Spleen (tissue), 11 donors: ENCODE results near the gene PERM1. TPM values are rescaled to one million over a fixed set of nuclear protein-coding genes. Genes with fewer than 3 reads are reported as not detected.

Source experiments
- DNase-seq: peaks from one replicate; pipeline ENCODE4 v3.0.0-alpha.2; 2020
- H3K27ac ChIP-seq, 8 donors: fragments of 200-600 bp; sonication (generic) in 7 of 8; 1 replicate in 4 of 8; 2 replicates in 4 of 8; pipeline versions ENCODE4 v1.5.0 to v1.8.0; 2016 to 2021; ENCODE audit warnings: inconsistent platforms in 4 of 8, mild to moderate bottlenecking in 4 of 8, moderate library complexity in 1 of 8
- H3K27me3 ChIP-seq, 7 donors: fragments of 200-600 bp; sonication (generic) in 6 of 7; replicated peaks in 1 of 7; 1 replicate in 4 of 7; 2 replicates in 3 of 7; pipeline versions ENCODE4 v1.5.0 to v1.8.0; 2016 to 2021; ENCODE audit warnings: inconsistent platforms in 3 of 7, mild to moderate bottlenecking in 1 of 7
- H3K36me3 ChIP-seq, 6 donors: fragments of 200-600 bp; sonication (generic) in 5 of 6; 1 replicate in 4 of 6; 2 replicates in 2 of 6; pipeline versions ENCODE4 v1.5.0 to v1.8.0; 2016 to 2021; ENCODE audit warnings: inconsistent platforms in 2 of 6
- H3K4me1 ChIP-seq, 6 donors: fragments of 200-600 bp; sonication (generic) in 5 of 6; 1 replicate in 3 of 6; 2 replicates in 3 of 6; pipeline versions ENCODE4 v1.5.0 to v1.8.0; 2016 to 2021; ENCODE audit warnings: inconsistent platforms in 3 of 6
- H3K4me3 ChIP-seq, 8 donors: fragments of 200-600 bp; sonication (generic) in 7 of 8; 1 replicate in 4 of 8; 2 replicates in 4 of 8; pipeline versions ENCODE4 v1.5.0 to v1.8.0; 2016 to 2021; ENCODE audit warnings: inconsistent platforms in 4 of 8, mild to moderate bottlenecking in 4 of 8, moderate library complexity in 2 of 8
- H3K9me3 ChIP-seq, 8 donors: fragments of 200-600 bp; sonication (generic) in 7 of 8; 1 replicate in 4 of 8; 2 replicates in 4 of 8; pipeline versions ENCODE4 v1.5.0 to v1.8.0; 2016 to 2021; ENCODE audit warnings: inconsistent platforms in 4 of 8
- POLR2A ChIP-seq, 3 donors: fragments of 450-650 bp; IDR thresholded peaks; one replicate each; pipeline ENCODE4 v1.5.1; 2017; ENCODE audit warnings: antibody characterized with exemption in 3 of 3, mild to moderate bottlenecking in 1 of 3
- POLR2AphosphoS5 ChIP-seq, 3 donors: sonication (generic); formaldehyde crosslinking; IDR thresholded peaks; one replicate each; pipeline ENCODE4 v1.5.1; 2017; ENCODE audit warnings: antibody characterized with exemption in 3 of 3
- WGBS, 5 donors: extraction: QIAGEN DNeasy Blood & Tissue Kit in 3 of 5; methylation state at CpG; one replicate each; pipeline versions ENCODE4 v1.1.5 to v1.1.7; 2013 to 2018; 5-methylcytosine and 5-hydroxymethylcytosine counted together
- intact Hi-C: fragments of 100-400 bp; cut with DNase I; formaldehyde crosslinking; loops from one replicate; pipeline ENCODE4 v1.15.0; 2023; ENCODE audit warnings: low total_unique reads
- polyA plus RNA-seq, 3 donors: library from polyadenylated mRNA; stranded (reverse); fragments of 200-250 nt; gene quantifications; one replicate each; pipeline ENCODE4 v1.2.1, GENCODE V29; 2013
- total RNA-seq, 7 donors: library from RNA; depleted of rRNA in 3 of 7; stranded (reverse); fragments of >200 nt in 3 of 7; fragmentation: NEBNext Ultra II Directional in 4 of 7; extraction: Animal tissue kit (Norgen Biotek cat#: 25700) in 4 of 7; gene quantifications; one replicate each; pipeline versions ENCODE4 v1.1.0 to v1.2.1, GENCODE V29; 2016 to 2021
- TF ChIP-seq, protein P1 (sequence below), 11 experiments: fragments of 200-600 bp in 7 of 11; fragments of 450-650 bp in 4 of 11; sonication (generic) in 4 of 11; IDR thresholded peaks in 8 of 11; conservative IDR thresholded peaks in 3 of 11; 1 replicate in 7 of 11; 2 replicates in 4 of 11; pipeline versions ENCODE4 v1.4.0 to v1.8.0; 2016 to 2021; ENCODE audit warnings: antibody characterized with exemption in 11 of 11, inconsistent platforms in 4 of 11, mild to moderate bottlenecking in 1 of 11
- donor health status: healthy with polysubstance abuse.
- donor health status: DM: no; HTN: no; CAD: no; lungs with moderate emphysema.
- donor health status: DM: no; HTN: no; CAD: no.
- donor health status: Bipolar disorder and iron deficiency.
- donor health status: healthy.
- donor health status: DM: no; HTN: no; CAD: no.
- donor health status: DM: yes; HTN: yes; CAD: no.

The PERM1 gene
- total and polyA plus RNA-seq, 10 donors, result 0.20 to 0.85 (median 0.50) TPM; not detected in 4

DNA sequence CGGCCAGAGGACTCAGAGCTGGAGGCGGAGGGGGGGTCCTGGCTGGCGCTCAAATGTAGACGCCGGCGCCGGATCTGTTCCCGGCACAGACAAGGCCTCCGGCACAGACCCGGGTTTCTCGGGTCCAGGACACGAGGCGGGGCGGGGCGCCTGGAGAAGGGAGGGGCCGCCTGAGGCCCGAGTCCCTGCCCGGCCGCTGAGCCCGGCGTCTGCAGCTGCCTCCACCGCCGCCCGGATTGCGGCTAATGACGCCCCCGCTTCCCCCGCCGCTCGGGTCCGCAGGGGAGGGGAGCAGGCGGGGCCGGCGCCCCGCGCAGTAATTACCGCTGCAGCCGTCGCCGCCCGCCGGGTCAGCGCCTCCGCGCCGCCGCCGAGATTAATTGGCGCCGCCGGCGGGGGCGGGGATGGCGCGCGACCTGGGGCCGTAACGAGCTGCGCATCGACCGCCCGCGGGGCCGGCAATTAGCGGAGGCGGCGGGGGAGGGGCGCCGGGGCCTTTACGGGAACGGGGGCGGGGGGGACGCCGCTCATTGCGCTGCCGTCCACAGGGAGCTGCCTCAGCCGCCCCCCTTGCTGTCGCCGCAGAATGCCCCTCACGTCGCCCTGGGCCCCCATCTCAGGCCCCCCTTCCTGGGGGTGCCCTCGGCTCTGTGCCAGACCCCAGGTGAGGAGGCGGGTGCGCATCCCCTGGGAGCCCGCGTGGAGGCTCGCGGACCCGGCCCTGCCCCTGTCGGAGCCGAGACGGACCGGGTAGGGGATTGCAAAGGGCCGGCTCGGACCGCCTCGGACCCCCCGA, 40.1 kb downstream of the PERM1 start:
- H3K9me3 ChIP-seq, result no peaks in the 10 kb centered on the region
- H3K27ac ChIP-seq, result peak overlapping the region in 7 of 8 donors; percentile 41 to 85 (median 82)
- DNase-seq, result no peak
- WGBS, 5 donors, result 0 to 1% (median 1%) methylated on average over 30 to 98 of the region's 98 CpGs
- peaks cover 21 to 86% (median 53%) of the 10 kb centered on the region in 6 donors for H3K4me1 ChIP-seq
- H3K4me3 ChIP-seq, result peak overlapping the region; percentile 20 to 70 (median 40)
- peaks cover 2 to 33% (median 28%) of the 10 kb centered on the region in 6 donors for H3K36me3 ChIP-seq
- intact Hi-C loops, result no loop called here
- TF ChIP-seq, protein P1, sequence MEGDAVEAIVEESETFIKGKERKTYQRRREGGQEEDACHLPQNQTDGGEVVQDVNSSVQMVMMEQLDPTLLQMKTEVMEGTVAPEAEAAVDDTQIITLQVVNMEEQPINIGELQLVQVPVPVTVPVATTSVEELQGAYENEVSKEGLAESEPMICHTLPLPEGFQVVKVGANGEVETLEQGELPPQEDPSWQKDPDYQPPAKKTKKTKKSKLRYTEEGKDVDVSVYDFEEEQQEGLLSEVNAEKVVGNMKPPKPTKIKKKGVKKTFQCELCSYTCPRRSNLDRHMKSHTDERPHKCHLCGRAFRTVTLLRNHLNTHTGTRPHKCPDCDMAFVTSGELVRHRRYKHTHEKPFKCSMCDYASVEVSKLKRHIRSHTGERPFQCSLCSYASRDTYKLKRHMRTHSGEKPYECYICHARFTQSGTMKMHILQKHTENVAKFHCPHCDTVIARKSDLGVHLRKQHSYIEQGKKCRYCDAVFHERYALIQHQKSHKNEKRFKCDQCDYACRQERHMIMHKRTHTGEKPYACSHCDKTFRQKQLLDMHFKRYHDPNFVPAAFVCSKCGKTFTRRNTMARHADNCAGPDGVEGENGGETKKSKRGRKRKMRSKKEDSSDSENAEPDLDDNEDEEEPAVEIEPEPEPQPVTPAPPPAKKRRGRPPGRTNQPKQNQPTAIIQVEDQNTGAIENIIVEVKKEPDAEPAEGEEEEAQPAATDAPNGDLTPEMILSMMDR (IDR thresholded peaks at IDR 0.05 in 8 of 11, conservative IDR thresholded peaks at IDR 0.05 in 3 of 11), result no peak
- TF ChIP-seq POLR2AphosphoS5 (IDR thresholded peaks at IDR 0.05) (peak in 2 of 3 donors; percentile 58 to 65), POLR2A (IDR thresholded peaks at IDR 0.05) (no peak)
- H3K27me3 ChIP-seq, result peaks cover 11 to 72% (median 62%) of the 10 kb centered on the region in 7 donors

DNA sequence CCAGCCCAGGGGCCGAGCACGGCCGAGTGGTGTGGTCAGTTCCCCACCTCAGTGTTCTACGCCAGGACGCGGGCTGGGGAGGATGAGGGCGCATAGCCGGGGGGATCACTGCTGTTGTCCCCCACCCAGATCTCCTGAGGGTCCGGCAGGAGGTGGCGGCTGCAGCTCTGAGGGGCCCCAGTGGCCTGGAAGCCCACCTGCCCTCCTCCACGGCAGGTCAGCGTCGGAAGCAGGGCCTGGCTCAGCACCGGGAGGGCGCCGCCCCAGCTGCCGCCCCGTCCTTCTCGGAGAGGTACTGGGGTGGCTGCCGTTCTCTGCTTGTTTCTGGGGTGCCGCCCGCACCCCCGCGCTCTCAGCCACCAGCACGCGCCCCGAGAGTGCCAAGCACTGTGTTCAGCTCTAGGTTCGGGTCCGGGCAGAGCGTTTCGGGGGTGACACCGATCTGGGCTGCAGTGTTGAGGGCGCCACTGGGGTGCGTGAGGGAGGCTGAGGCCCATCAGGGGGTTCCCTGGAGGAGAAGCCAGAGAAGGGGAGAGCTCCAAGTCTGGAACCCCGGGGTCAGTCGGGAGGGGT, 40.8 kb downstream of the PERM1 start:
- peaks cover 21 to 81% (median 53%) of the 10 kb centered on the region in 6 donors for H3K4me1 ChIP-seq
- H3K4me3 ChIP-seq, result peak overlapping the region; percentile 16 to 70 (median 40)
- H3K9me3 ChIP-seq, result no peaks in the 10 kb centered on the region
- peaks cover 0 to 26% (median 21%) of the 10 kb centered on the region in 6 donors for H3K36me3 ChIP-seq
- intact Hi-C loops, result no loop called here
- WGBS, 5 donors, result 0 to 4% (median 3%) methylated on average over 2 to 36 of the region's 36 CpGs
- H3K27me3 ChIP-seq, result peaks cover 11 to 79% (median 68%) of the 10 kb centered on the region in 7 donors
- DNase-seq, result no peak
- H3K27ac ChIP-seq, result peak overlapping the region in 7 of 8 donors; percentile 41 to 85 (median 82)
- TF ChIP-seq, protein P1 (IDR thresholded peaks at IDR 0.05 in 8 of 11, conservative IDR thresholded peaks at IDR 0.05 in 3 of 11), result no peak
- TF ChIP-seq POLR2AphosphoS5 (IDR thresholded peaks at IDR 0.05) (no peak), POLR2A (IDR thresholded peaks at IDR 0.05) (no peak)

DNA sequence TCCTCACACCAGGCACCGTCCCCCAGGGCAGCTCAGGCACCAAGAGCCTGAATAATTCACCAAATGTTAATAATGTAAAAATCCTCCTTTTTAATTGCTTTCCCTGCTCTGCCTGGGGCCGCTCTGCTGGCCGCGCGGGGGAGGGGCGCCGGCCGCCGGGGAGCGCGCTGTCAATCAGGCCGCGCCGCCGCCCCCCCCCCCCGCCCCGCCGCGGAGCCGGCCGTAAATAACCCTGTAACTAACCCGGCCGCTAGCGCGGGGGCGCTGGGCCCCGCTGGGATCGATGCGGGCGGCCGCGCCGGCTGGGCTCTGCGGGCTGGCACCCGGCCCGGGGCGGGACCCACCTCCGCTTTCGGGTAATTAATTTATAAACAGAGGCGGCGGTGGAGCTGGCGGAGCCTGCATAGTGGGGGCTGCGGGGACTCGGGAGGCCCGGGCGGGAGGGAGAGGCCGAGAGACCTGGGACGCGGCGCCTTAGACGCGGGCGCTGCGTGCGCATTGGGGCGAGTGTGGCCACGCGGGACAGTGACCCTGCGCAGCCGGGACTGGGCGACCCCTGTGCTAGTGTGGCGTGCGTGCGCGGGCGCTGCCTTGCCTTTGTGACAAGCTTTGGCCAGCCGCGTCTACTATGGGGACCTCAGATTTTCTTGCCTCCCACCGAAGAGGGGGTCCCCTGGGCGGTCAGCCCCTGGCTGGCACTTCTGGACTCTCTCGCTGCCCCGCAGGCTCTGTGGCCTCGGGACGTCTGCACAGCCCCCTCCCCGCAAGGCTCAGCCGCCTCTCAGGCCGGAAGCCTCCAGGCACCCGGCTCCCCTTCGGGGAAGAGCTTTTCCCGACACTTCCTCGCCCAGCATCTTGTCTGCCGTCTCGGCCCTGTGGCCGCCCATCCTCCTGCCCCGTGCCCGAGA, 41.5 kb downstream of the PERM1 start:
- Histone ChIP-seq H3K4me1 (peaks cover 21 to 82% (median 54%) of the 10 kb centered on the region in 6 donors), H3K9me3 (no peaks in the 10 kb centered on the region), H3K4me3 (peak overlapping the region; percentile 13 to 70 (median 40)), H3K27me3 (peaks cover 11 to 87% (median 75%) of the 10 kb centered on the region in 7 donors), H3K36me3 (peaks cover 0 to 19% (median 14%) of the 10 kb centered on the region in 6 donors), H3K27ac (peak overlapping the region in 7 of 8 donors; percentile 41 to 85 (median 82))
- intact Hi-C loops, result no loop called here
- WGBS, 5 donors, result 0 to 1% (median 1%) methylated on average over 32 to 86 of the region's 86 CpGs
- TF ChIP-seq POLR2A (IDR thresholded peaks at IDR 0.05), result no peak
- TF ChIP-seq POLR2AphosphoS5 (IDR thresholded peaks at IDR 0.05), result peak in 1 of 3 donors; percentile 39
- no peak for DNase-seq

DNA sequence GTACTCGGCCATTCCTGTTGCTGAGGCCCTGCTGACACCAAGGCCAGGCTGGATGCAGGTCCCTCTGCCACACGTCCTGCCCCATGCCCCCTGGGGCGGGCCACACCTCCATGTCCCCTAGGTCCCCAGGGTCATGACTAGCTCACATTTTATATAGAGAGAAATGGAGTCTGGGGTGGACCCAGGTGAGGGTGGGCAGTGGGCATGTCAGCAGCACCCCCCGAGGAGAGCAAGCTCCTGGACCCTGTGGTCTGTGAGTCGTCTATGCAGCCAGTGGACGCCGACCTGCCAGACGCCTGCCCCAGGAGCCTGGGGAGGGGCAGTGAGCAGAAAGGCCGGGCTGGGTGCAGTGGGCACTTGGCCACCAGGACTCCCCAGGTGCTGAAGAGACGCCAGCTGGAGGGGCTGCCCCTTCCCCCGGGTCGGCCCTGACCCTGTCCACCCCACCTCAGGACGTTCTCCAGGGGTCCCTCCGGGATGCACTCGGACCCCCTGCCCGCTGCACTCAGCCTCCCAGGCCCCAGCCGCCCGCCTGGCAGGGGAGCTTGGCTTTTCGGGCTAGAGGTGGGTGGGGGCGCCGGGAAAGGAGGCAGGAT, 42.3 kb downstream of the PERM1 start:
- Histone ChIP-seq H3K27me3 (peaks cover 11 to 94% (median 81%) of the 10 kb centered on the region in 7 donors), H3K4me1 (peaks cover 21 to 81% (median 53%) of the 10 kb centered on the region in 6 donors), H3K4me3 (peak overlapping the region in 4 of 8 donors; percentile 40 to 70 (median 44)), H3K9me3 (no peaks in the 10 kb centered on the region), H3K36me3 (peaks cover 0 to 11% (median 6%) of the 10 kb centered on the region in 6 donors), H3K27ac (peak overlapping the region in 5 of 8 donors; percentile 28 to 85 (median 77))
- TF ChIP-seq POLR2A (IDR thresholded peaks at IDR 0.05), result no peak
- TF ChIP-seq, protein P1 (IDR thresholded peaks at IDR 0.05 in 8 of 11, conservative IDR thresholded peaks at IDR 0.05 in 3 of 11), result no peak
- intact Hi-C loops, result no loop called here
- no peak for DNase-seq
- 24 to 40% (median 34%) methylated on average over 7 to 21 of the region's 21 CpGs for WGBS, 5 donors
